ENCODE data around the gene RNF31.

- TF ChIP-seq GATA2 (IDR thresholded peaks at IDR 0.05; ENCODE audit: low read depth, low read length) (no peak), GATA3 (IDR thresholded peaks at IDR 0.05; ENCODE audit: low read depth, low read length) (no peak)
Measured at GRCh38 chr14:24130380-24130716, 16.9 kb upstream of the RNF31 start, which contains the start of gene FITM1.

Data from SH-SY5Y (cell line).